HepG2 (cell line): ENCODE data around the gene ATRIP. TPM values are rescaled to one million over a fixed set of nuclear protein-coding genes. Genes with fewer than 3 reads are reported as not detected.

ENCODE experiments used
- SMAD3 ChIP-seq: sonication (generic); formaldehyde crosslinking; IDR thresholded peaks from 2 replicates; pipeline ENCODE4 v1.4.0; 2020; ENCODE audit warnings: missing genetic modification reagents
- TAF1 ChIP-seq: sonication (generic); formaldehyde crosslinking; IDR thresholded peaks from 2 replicates; pipeline ENCODE4 v1.4.0; 2020; ENCODE audit warnings: missing genetic modification reagents
- TBX2 ChIP-seq: sonication (generic); formaldehyde crosslinking; IDR thresholded peaks from 2 replicates; pipeline ENCODE4 v1.5.0; 2020; ENCODE audit warnings: missing genetic modification reagents, mild to moderate bottlenecking, borderline replicate concordance
- ZFP91 ChIP-seq: sonication (generic); formaldehyde crosslinking; IDR thresholded peaks from 2 replicates; pipeline ENCODE4 v1.9.0; 2022; ENCODE audit warnings: missing genetic modification reagents, mild to moderate bottlenecking, borderline replicate concordance
- polyA plus RNA-seq, 8 experiments: library from polyadenylated mRNA; depleted of rRNA in 3 of 8; stranded (reverse) in 7 of 8; unstranded in 1 of 8; fragments of >200 nt; fragmentation: Illumina TruSeq in 4 of 8; extraction: Trizol in 4 of 8; gene quantifications; 2 replicates each; pipeline versions ENCODE4 v1.2.1 to v1.2.3, GENCODE V29; 2011 to 2016; ENCODE audit warnings: low read depth in 4 of 8, missing spikeins in 1 of 8, mixed read lengths in 1 of 8; ENCODE audit not compliant: insufficient read depth in 1 of 8
- total RNA-seq, 5 experiments: library from RNA; depleted of rRNA; stranded (reverse); fragments of >200 nt; fragmentation: Illumina TruSeq; extraction: Trizol; gene quantifications; 2 replicates each; pipeline ENCODE4 v1.2.3, GENCODE V29; 2016; ENCODE audit warnings: low read depth in 1 of 5
- TF ChIP-seq, protein P1 (sequence below): IDR thresholded peaks from 2 replicates; pipeline ENCODE4 v1.4.0; 2020; ENCODE audit warnings: mild to moderate bottlenecking, missing genetic modification reagents
- TF ChIP-seq, protein P2 (sequence below): sonication (generic); formaldehyde crosslinking; IDR thresholded peaks from 2 replicates; pipeline ENCODE4 v1.4.0; 2020; ENCODE audit warnings: missing genetic modification reagents

The ATRIP gene
- total and polyA plus RNA-seq, 2 of the 13 experiments (the other 11 are each of a cell fraction or from before 2014, with no cell fraction given), result 5.1 to 12.5 TPM

DNA sequence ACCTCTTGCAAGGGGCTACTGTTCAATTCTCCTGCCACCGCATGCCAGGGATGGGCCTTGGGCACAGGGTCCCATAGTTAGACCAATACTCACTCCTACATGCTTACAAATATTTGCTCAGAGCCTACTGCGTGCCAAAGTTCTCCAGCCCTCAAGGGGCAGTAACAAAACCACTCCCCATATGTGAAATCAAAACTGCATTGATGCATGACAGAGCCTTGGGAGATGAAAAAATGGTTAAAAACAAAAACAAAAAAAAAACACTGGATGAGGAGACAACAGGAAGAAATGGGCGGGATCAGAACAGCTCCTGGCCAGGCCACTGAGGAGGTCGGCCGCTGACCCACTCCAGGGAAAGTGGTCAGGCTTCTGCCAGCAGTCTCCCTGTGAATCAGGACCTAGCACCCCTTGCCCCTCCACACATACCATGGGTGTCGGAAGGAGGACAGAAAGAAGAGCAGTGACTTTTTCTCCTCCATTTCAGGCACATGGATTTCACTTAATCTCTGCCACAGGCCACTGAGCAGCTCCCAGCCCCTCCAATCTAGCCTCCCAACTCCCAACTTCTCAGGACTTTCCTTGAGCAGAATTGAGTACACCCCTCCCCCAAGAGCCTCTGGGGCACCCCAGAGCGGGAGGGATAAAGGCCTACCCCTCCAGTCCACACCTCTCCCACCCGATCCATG, 19.4 kb upstream of the ATRIP start (continued):
- TF ChIP-seq, protein P1, sequence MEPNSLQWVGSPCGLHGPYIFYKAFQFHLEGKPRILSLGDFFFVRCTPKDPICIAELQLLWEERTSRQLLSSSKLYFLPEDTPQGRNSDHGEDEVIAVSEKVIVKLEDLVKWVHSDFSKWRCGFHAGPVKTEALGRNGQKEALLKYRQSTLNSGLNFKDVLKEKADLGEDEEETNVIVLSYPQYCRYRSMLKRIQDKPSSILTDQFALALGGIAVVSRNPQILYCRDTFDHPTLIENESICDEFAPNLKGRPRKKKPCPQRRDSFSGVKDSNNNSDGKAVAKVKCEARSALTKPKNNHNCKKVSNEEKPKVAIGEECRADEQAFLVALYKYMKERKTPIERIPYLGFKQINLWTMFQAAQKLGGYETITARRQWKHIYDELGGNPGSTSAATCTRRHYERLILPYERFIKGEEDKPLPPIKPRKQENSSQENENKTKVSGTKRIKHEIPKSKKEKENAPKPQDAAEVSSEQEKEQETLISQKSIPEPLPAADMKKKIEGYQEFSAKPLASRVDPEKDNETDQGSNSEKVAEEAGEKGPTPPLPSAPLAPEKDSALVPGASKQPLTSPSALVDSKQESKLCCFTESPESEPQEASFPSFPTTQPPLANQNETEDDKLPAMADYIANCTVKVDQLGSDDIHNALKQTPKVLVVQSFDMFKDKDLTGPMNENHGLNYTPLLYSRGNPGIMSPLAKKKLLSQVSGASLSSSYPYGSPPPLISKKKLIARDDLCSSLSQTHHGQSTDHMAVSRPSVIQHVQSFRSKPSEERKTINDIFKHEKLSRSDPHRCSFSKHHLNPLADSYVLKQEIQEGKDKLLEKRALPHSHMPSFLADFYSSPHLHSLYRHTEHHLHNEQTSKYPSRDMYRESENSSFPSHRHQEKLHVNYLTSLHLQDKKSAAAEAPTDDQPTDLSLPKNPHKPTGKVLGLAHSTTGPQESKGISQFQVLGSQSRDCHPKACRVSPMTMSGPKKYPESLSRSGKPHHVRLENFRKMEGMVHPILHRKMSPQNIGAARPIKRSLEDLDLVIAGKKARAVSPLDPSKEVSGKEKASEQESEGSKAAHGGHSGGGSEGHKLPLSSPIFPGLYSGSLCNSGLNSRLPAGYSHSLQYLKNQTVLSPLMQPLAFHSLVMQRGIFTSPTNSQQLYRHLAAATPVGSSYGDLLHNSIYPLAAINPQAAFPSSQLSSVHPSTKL (CRISPR knock-in tag), result peak; percentile 49
- TF ChIP-seq, protein P2, sequence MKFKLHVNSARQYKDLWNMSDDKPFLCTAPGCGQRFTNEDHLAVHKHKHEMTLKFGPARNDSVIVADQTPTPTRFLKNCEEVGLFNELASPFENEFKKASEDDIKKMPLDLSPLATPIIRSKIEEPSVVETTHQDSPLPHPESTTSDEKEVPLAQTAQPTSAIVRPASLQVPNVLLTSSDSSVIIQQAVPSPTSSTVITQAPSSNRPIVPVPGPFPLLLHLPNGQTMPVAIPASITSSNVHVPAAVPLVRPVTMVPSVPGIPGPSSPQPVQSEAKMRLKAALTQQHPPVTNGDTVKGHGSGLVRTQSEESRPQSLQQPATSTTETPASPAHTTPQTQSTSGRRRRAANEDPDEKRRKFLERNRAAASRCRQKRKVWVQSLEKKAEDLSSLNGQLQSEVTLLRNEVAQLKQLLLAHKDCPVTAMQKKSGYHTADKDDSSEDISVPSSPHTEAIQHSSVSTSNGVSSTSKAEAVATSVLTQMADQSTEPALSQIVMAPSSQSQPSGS (CRISPR knock-in tag), result peak; percentile 50; the same call in 1 of the 2 replicates
- no peak for TF ChIP-seq TAF1 (CRISPR knock-in tag)
- TF ChIP-seq ZFP91 (CRISPR knock-in tag), result 0 out of 2 replicates have a peak, but pooled peaks have one; percentile 5
- TF ChIP-seq TBX2 (CRISPR knock-in tag), result peak; percentile 54
- TF ChIP-seq SMAD3 (CRISPR knock-in tag), result no peak
